ENCODE measurements around the gene IRAK3.
A peak's percentile ranks its signal among the peaks of the same experiment; 100 is the strongest.

The IRAK3 gene

DNA sequence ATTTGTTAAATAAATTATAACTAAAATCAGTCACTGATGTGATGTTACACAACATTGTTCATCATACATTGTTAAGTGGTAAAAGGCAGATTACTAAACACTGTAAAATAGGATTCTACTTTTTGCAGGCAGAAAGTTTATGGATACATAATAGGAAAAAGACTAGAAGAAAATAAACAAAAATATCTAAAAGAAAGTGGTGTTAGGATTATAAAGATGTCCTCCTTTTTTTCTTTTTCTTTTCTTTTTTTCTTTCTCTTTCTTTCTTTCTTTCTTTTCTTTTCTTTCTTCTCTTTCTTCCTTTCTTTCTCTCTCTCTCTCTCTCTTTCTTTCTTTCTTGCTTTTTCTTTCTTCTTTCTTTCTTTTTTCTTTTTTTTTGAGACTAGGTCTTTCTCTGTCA, 73.7 kb downstream of the IRAK3 start:
- TF ChIP-seq, protein P1, sequence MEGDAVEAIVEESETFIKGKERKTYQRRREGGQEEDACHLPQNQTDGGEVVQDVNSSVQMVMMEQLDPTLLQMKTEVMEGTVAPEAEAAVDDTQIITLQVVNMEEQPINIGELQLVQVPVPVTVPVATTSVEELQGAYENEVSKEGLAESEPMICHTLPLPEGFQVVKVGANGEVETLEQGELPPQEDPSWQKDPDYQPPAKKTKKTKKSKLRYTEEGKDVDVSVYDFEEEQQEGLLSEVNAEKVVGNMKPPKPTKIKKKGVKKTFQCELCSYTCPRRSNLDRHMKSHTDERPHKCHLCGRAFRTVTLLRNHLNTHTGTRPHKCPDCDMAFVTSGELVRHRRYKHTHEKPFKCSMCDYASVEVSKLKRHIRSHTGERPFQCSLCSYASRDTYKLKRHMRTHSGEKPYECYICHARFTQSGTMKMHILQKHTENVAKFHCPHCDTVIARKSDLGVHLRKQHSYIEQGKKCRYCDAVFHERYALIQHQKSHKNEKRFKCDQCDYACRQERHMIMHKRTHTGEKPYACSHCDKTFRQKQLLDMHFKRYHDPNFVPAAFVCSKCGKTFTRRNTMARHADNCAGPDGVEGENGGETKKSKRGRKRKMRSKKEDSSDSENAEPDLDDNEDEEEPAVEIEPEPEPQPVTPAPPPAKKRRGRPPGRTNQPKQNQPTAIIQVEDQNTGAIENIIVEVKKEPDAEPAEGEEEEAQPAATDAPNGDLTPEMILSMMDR (IDR thresholded peaks at IDR 0.05; ENCODE audit: borderline replicate concordance, insufficient read depth, low read depth, low read length): no peak
- no peak overlapping the region for H3K4me3 ChIP-seq (ENCODE audit: low read depth, low read length)

DNA sequence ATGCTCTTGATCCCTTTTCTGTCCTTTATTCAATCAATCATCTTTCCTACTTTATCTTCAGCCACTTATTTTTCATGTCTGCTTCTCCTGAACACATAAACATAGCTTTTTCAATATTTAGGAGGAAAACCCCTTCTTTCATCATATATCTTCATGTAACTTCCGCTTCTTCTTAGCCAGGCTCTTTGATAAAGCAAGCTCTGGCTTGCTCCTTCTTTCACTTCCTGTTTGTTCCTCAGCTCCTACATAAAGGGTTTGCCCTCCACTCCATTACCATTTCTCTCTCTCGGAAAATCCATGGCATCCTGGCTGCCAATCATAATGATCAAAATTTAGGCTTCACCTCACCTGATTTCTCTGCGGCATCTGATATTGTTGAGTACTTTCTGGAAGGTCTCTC, 79.5 kb downstream of the IRAK3 start:
- no peak overlapping the region for H3K4me3 ChIP-seq (ENCODE audit: low read depth, low read length)
- TF ChIP-seq, protein P1 (IDR thresholded peaks at IDR 0.05; ENCODE audit: borderline replicate concordance, insufficient read depth, low read depth, low read length): no peak

DNA sequence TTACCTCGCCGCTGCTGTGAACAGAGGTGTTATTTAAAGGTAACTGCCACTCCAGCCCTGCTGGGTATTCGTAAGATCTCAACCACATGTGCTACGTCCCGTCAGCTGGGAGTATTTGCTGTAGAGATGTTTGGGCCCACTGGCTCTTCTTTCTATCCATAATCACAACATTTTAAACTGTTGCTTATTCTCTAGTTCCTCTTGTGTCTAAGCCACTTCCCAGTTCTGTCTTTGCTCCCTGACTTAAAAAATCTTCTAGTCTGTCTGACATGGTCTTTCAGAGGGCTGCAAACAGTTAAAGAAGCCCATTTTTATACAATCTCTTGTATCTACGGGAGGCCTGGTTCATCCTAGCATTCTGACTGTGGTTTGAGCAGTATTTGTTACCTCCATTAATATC, 80.1 kb downstream of the IRAK3 start:
- no peak overlapping the region for H3K4me3 ChIP-seq (ENCODE audit: low read depth, low read length)
- TF ChIP-seq, protein P1 (IDR thresholded peaks at IDR 0.05; ENCODE audit: borderline replicate concordance, insufficient read depth, low read depth, low read length): no peak

DNA sequence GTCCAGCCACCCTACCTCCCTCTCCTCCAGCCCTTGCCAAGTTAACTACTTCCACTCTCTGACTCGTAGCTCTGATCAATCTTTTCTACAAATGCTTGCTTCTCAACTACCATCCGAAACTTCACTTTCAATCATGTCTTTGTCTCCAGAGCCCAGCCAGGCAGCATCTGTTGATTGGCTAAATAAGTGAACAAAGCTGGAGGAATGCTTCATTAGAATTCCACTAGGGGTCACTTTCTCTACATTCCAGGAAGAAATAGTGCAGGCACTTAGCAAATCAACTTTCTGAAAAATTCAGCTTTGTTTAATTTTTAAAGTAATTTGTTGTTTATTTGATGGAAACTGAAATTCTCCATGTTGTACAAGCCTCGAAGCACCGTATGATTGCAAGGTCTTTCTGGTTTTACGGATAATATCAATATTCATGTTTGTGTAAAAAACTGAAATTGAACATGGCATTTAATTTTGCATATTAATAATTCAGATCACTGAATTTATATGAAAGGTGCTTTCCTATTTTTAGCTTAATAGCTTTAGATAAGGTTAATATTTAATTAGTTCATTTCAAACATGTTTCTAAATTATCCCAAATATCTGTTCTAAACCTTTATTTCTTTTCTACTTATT, 80.9 kb downstream of the IRAK3 start:
- no peak overlapping the region for H3K4me3 ChIP-seq (ENCODE audit: low read depth, low read length)
- TF ChIP-seq, protein P1 (IDR thresholded peaks at IDR 0.05; ENCODE audit: borderline replicate concordance, insufficient read depth, low read depth, low read length): peak; percentile 28; the same call in 1 of the 2 replicates

DNA sequence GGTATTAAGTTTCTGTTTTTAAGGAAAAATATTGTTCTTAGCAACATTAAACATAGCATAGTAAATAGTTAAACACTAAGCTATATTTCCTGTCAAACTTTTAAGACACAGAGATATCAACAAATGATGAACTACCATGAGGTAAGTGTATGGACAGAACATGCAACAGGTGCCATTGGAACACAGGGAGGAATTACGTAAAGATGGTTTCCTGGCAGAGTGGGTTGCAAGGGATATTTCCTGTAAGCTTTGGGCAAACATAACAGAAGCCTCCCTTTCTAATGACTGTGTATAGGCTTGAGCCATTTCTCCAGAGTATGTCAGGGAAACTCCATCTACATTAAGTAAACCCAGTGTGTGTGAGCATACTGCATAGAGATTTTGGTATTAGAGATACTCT, 81.6 kb downstream of the IRAK3 start:
- TF ChIP-seq, protein P1 (IDR thresholded peaks at IDR 0.05; ENCODE audit: borderline replicate concordance, insufficient read depth, low read depth, low read length): no peak
- H3K4me3 ChIP-seq (ENCODE audit: low read depth, low read length): no peak overlapping the region

DNA sequence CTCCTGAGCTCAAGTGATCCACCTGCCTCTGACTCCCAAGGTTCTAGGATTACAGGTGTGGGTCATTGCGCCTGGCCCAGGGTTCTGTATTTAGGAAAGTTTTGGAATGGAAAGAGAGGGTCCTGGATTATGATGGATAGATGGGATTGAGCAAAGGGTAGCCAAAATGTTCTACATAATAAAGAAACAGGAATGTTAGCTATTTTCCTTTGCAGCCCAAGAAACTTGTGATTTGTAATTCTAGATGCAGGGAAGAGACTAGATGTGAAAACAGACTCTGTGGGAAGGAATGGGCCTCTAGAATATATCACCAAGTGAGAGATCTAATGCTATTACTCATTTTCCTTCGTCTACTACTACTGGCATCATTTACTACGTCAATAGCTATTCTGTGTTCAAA, 83.6 kb downstream of the IRAK3 start:
- H3K4me3 ChIP-seq (ENCODE audit: low read depth, low read length): no peak overlapping the region
- TF ChIP-seq, protein P1 (IDR thresholded peaks at IDR 0.05; ENCODE audit: borderline replicate concordance, insufficient read depth, low read depth, low read length): no peak

DNA sequence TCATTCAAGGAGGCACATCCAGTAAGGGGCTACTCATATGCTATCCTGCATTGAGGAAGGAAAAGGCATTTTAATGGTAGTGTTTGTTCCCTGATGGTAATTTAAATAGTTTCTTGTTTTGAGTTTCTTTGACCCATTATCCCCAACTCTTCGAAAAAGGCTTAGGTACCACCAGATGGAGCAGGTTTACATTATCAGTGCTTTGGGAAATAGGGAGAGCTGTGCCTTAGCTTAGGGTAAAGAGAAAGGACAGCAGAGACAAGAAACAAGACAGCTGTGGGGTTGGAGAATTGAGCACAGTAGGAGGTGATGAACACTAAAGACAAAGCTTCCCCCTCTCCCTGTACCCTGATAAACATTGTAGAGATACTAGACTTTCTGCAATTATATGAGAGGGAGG, 84.1 kb downstream of the IRAK3 start:
- no peak overlapping the region for H3K4me3 ChIP-seq (ENCODE audit: low read depth, low read length)
- TF ChIP-seq, protein P1 (IDR thresholded peaks at IDR 0.05; ENCODE audit: borderline replicate concordance, insufficient read depth, low read depth, low read length): no peak

All from GM12875 (cell line).